ENCODE data around the gene IFNK. TPM values are rescaled to one million over a fixed set of nuclear protein-coding genes. Genes with fewer than 3 reads are reported as not detected.
A peak's percentile ranks its signal among the peaks of the same experiment; 100 is the strongest.
"Not testable (repeated sequence)": the region's sequence is repeated elsewhere in the genome, so short reads cannot be mapped to it uniquely, and the experiment has no call there.

Gene IFNK
- not detected in 2 replicates for total RNA-seq (2014; rRNA removed; shearing (Covaris generic))

GRCh38 chr9:27524236-27524635, at the start of gene IFNK:
Gene IFNK, plus strand, starts transcription at chr9:27524290. Its CDS starts 47 bp downstream, at chr9:27524337.
- no peak for DNase-seq (ENCODE audit: low read depth)

GRCh38 chr9:27474305-27474704, 49.8 kb upstream of the IFNK start:
- no peak for DNase-seq (ENCODE audit: low read depth)

GRCh38 chr9:27475057-27475595, 49.0 kb upstream of the IFNK start:
- no peak for DNase-seq (ENCODE audit: low read depth)

- DNase-seq (ENCODE audit: low read depth), result no peak
Observed at GRCh38 chr9:27476870-27477515, 47.1 kb upstream of the IFNK start.

- DNase-seq (ENCODE audit: low read depth), result no peak
Observed at GRCh38 chr9:27478322-27478721, 45.8 kb upstream of the IFNK start.

- DNase-seq (ENCODE audit: low read depth), result no peak
Observed at GRCh38 chr9:27482709-27483108, 41.4 kb upstream of the IFNK start.

GRCh38 chr9:27483576-27483975, 40.5 kb upstream of the IFNK start:
- no peak for DNase-seq (ENCODE audit: low read depth)

- DNase-seq (ENCODE audit: low read depth), result no peak
Observed at GRCh38 chr9:27485158-27485557, 38.9 kb upstream of the IFNK start.

GRCh38 chr9:27487128-27487640, 36.9 kb upstream of the IFNK start:
- DNase-seq (ENCODE audit: low read depth), result no peak

GRCh38 chr9:27487927-27488326, 36.2 kb upstream of the IFNK start:
- no peak for DNase-seq (ENCODE audit: low read depth)

GRCh38 chr9:27489087-27489876, 34.8 kb upstream of the IFNK start:
- DNase-seq (ENCODE audit: low read depth), result no peak

GRCh38 chr9:27491154-27491553, 32.9 kb upstream of the IFNK start:
- no peak for DNase-seq (ENCODE audit: low read depth)

GRCh38 chr9:27495480-27496134, 28.5 kb upstream of the IFNK start:
- no peak for DNase-seq (ENCODE audit: low read depth)

- DNase-seq (ENCODE audit: low read depth), result no peak
Observed at GRCh38 chr9:27496135-27496504, 28.0 kb upstream of the IFNK start.

GRCh38 chr9:27497883-27498417, 26.1 kb upstream of the IFNK start:
- DNase-seq (ENCODE audit: low read depth), result no peak

- peak; percentile 3 for DNase-seq (ENCODE audit: low read depth)
Observed at GRCh38 chr9:27499451-27499850, 24.6 kb upstream of the IFNK start.

- not testable (repeated sequence) for DNase-seq (ENCODE audit: low read depth)
Observed at GRCh38 chr9:27500902-27501301, 23.2 kb upstream of the IFNK start.

GRCh38 chr9:27503623-27504022, 20.5 kb upstream of the IFNK start:
- DNase-seq (ENCODE audit: low read depth), result no peak

GRCh38 chr9:27504259-27504658, 19.8 kb upstream of the IFNK start:
- DNase-seq (ENCODE audit: low read depth), result no peak

GRCh38 chr9:27505744-27506161, 18.3 kb upstream of the IFNK start:
- no peak for DNase-seq (ENCODE audit: low read depth)

- no peak for DNase-seq (ENCODE audit: low read depth)
Observed at GRCh38 chr9:27506981-27507380, 17.1 kb upstream of the IFNK start.

GRCh38 chr9:27510780-27511179, 13.3 kb upstream of the IFNK start:
- no peak for DNase-seq (ENCODE audit: low read depth)

Measured in RPMI7951 (cell line).